ENCODE data around the gene ACSF2. TPM values are rescaled to one million over a fixed set of nuclear protein-coding genes. Genes with fewer than 3 reads are reported as not detected.

ACSF2 gene
- total RNA-seq, 1 donor, result 18.1 TPM

GRCh38 chr17:50492214-50492613 lies 66.2 kb downstream of the ACSF2 start:
- no peak overlapping the region for H3K4me3 ChIP-seq (ENCODE audit: low read depth, low read length)
- TF ChIP-seq, protein P1, sequence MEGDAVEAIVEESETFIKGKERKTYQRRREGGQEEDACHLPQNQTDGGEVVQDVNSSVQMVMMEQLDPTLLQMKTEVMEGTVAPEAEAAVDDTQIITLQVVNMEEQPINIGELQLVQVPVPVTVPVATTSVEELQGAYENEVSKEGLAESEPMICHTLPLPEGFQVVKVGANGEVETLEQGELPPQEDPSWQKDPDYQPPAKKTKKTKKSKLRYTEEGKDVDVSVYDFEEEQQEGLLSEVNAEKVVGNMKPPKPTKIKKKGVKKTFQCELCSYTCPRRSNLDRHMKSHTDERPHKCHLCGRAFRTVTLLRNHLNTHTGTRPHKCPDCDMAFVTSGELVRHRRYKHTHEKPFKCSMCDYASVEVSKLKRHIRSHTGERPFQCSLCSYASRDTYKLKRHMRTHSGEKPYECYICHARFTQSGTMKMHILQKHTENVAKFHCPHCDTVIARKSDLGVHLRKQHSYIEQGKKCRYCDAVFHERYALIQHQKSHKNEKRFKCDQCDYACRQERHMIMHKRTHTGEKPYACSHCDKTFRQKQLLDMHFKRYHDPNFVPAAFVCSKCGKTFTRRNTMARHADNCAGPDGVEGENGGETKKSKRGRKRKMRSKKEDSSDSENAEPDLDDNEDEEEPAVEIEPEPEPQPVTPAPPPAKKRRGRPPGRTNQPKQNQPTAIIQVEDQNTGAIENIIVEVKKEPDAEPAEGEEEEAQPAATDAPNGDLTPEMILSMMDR (IDR thresholded peaks at IDR 0.05; ENCODE audit: insufficient read depth, low read depth, low read length), result no peak

GRCh38 chr17:50493744-50494143 lies 67.7 kb downstream of the ACSF2 start:
- TF ChIP-seq, protein P1 (IDR thresholded peaks at IDR 0.05; ENCODE audit: insufficient read depth, low read depth, low read length), result no peak
- DNase-seq (ENCODE audit: low read depth), result no peak
- H3K4me3 ChIP-seq (ENCODE audit: low read depth, low read length), result no peak overlapping the region

More at GRCh38 chr17:50492214-50492613, 66.2 kb downstream of the ACSF2 start:
- no peak for DNase-seq (ENCODE audit: low read depth)

GRCh38 chr17:50495217-50495823 lies 69.3 kb downstream of the ACSF2 start:
- TF ChIP-seq, protein P1 (IDR thresholded peaks at IDR 0.05; ENCODE audit: insufficient read depth, low read depth, low read length), result no peak
- H3K4me3 ChIP-seq (ENCODE audit: low read depth, low read length), result no peak overlapping the region
- no peak for DNase-seq (ENCODE audit: low read depth)

DNA sequence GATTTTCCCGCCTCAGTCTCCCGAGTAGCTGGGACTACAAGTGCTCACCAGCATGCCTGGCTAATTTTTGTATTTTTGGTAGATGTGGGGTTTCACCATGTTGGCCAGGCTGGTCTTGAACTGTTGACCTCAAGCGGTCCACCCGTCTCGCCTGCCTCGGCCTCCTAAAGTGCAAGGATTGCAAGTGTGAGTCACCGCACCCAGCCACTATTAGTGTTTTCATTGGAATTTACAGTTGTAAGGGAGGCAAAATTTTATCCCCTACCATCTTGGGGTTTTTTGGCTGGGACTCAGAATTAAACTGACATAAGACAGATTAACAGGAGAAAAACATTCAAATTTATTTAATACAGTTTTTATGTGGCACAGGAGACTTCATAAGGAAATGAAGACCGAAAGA lies 69.9 kb downstream of the ACSF2 start:
- no peak overlapping the region for H3K4me3 ChIP-seq (ENCODE audit: low read depth, low read length)
- DNase-seq (ENCODE audit: low read depth), result no peak
- TF ChIP-seq, protein P1 (IDR thresholded peaks at IDR 0.05; ENCODE audit: insufficient read depth, low read depth, low read length), result no peak

DNA sequence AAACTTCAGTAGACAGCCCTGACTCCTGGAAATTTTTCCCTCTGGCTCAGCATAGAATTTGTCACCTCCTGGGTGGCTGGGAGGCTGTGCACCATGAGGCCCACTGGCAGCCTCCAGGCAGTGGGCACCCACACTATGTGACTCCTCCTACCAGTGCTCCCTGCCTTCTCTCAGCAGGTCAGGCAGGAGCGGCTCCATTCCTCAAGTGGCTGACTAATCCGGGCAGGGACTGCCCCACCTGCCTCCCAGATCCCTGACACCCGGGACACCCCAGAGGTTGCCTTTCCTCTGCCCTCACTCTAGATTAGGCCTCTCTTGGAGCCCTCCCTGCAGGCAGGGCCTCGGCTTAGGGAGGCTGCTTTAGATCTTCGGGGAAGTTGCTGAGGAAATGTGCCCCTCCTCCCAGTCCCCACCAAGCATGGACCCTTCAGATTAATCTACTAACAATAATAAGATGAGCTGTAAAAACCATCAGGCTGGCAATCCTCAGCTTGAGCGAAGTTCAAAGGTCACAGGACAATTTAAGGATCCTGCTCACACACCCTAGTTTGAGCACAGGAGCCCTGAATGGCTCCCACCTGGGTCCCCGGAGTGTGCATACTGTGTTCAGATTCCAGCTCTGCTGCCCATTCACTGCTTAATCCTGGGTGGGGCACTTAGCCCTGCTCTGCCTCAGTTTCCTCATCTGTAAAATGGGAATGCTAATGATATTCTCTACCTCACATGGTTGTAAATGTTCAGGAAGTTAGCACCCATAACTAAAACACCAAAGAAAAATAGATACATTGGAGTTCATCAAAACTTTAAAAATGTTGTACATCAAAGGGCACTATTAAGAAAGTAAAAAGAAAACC lies 72.2 kb downstream of the ACSF2 start:
- DNase-seq (ENCODE audit: low read depth), result no peak
- TF ChIP-seq, protein P1 (IDR thresholded peaks at IDR 0.05; ENCODE audit: insufficient read depth, low read depth, low read length), result no peak
- H3K4me3 ChIP-seq (ENCODE audit: low read depth, low read length), result no peak overlapping the region

- DNase-seq (ENCODE audit: low read depth), result no peak
- TF ChIP-seq, protein P1 (IDR thresholded peaks at IDR 0.05; ENCODE audit: insufficient read depth, low read depth, low read length), result no peak
- no peak overlapping the region for H3K4me3 ChIP-seq (ENCODE audit: low read depth, low read length)
These were observed 73.3 kb downstream of the ACSF2 start for GRCh38 chr17:50499270-50499669.

Measured in fibroblast of villous mesenchyme (primary cell).